ENCODE measurements around the gene CISTR.
A peak's percentile ranks its signal among the peaks of the same experiment; 100 is the strongest.
"Not testable (repeated sequence)": the region's sequence is repeated elsewhere in the genome, so short reads cannot be mapped to it uniquely, and the experiment has no call there.

Gene CISTR

GRCh38 chr12:53762793-53763192 is 11.0 kb upstream of the CISTR start:
- not testable (repeated sequence) for DNase-seq (ENCODE audit: low read depth)

DNA sequence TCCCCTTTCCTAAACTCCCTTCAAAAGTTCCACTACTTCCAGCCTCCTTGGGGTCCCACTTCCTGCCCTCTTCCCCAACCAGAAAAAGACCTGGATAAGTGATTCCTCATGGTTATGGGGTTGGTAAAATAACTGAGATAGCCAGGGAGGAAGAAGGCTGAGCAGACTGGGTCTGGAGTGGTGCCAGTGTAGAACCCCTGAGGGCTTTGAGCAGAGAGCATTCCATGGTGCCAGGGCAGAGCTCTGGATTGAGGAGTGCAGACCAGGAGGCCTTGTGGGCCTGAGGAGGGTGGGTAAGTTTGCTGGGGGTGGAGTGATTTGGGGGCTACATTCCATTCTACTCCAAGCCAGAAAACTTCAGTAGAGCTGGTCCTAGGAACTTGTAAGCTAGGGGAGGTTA is 9.5 kb upstream of the CISTR start:
- DNase-seq (ENCODE audit: low read depth) = no peak

- no peak for DNase-seq (ENCODE audit: low read depth)
Observed at GRCh38 chr12:53759261-53759660, 7.5 kb upstream of the CISTR start.

- no peak for DNase-seq (ENCODE audit: low read depth)
Observed at GRCh38 chr12:53758730-53759103, 6.9 kb upstream of the CISTR start.

- no peak for DNase-seq (ENCODE audit: low read depth)
Observed at GRCh38 chr12:53758081-53758729, 6.4 kb upstream of the CISTR start.

- DNase-seq (ENCODE audit: low read depth) = no peak
Observed at GRCh38 chr12:53757101-53757770, 5.5 kb upstream of the CISTR start.

DNA sequence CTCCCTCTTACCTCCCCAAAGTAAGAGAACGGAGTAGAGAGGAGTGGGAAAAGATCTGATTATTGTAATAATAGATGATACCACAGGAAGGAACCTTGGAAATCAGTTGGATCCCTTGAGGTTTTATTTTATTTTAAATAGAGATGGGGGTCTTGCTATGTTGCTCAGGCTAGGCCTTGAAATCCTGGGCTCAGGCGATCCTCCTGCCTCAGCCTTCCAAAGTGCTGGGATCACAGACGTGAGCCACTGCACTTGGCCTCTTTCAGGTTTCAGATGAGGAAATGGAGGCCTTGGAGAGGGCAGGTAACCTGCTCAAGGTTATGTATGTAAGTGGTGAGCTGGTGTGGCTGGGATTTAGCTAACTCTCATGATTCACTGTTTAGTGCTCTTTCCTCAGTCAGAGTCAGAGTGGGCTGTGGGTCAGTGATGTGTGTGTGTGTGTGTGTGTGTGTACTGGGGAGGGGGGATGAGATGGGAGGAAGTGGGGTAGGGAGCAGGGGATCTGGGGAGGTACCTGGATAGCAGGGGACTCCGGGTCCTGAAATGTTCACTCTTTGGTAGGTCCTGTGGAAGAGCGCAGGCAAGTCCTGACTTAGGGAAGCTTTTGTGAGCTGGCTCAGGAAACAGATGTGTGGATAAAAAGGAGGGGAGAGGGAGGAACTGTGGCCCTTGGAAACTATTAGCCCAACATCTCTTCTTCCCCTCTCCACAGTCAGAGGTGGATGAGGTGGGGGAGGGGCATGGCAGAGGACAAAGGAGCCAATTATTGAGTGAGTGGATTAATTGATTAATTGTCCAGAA is 4.7 kb upstream of the CISTR start:
- no peak for DNase-seq (ENCODE audit: low read depth)

DNA sequence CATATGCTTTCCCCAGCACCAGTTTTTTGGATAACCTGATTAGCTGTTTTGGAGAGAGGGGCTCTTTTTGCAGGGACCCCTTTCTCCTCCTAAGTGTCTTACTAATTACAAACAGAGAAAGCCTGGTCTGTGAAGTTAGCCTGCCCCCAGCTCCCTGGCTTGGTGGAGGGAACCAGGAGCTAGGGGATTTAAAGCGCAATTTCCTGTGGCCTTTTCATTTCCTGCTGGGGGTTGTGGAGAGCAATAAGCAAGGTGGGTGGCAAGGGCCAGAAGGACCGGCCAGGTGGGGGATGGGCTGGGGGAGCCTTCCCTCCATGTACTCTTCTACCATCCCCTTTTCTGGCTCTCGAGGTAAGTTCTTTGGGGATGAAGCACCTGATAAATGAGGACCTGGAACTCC is 4.1 kb upstream of the CISTR start:
- DNase-seq (ENCODE audit: low read depth) = no peak

GRCh38 chr12:53755451-53755891 is 3.7 kb upstream of the CISTR start:
- no peak for DNase-seq (ENCODE audit: low read depth)

DNA sequence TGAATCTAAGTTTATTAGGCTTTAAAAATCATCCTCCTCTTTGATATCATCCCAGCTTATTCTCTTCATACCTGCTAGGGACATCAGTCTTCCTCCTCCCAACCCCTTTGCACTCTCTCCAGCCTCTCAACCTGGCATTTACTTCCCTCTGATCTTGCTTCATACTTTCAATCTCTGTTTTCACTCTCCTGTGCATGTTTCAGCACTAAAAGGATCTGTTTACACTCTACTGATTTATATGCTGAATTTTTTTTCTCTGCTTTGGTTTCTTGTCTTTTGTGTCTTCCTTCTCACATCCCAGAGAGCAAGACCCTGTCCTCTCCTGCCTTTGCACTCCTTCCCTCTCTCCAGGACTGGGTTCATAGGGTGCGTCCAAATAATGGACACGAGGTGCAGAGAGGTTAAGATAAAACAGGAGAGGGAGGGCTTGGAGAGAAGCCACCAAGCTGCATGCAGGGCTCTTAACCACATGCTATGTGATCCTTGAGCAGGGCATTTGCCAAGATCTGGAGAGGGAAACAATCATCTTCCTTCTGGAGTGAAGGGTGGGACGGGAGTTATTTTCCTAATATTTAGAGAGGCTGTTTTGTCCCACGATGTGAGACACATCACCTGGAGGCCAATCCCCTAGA is 3.0 kb upstream of the CISTR start:
- no peak for DNase-seq (ENCODE audit: low read depth)

GRCh38 chr12:53754188-53754585 is 2.4 kb upstream of the CISTR start:
- DNase-seq (ENCODE audit: low read depth) = no peak

- DNase-seq (ENCODE audit: low read depth) = no peak
Observed at GRCh38 chr12:53752621-53753020, 842 bp upstream of the CISTR start.

DNA sequence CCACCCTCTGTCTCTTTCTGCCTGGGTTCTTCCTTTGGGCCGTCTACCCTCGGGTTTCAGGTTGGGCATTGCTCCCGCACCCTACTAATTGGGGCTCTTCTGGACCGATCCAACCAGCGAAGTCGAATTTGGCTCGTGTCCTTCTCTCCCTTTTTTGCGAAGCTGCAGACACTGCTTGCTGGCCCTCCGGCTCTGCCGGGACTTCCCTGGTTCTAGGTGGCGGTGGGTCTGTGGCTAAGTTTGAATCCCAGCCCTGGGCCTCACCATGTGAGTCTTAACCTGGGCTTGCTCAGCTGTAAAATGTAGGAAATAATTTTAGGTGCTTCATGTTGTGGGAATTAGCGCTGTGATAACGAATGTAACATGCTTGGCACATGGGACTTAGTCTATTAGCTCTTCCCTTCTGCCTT is 418 bp upstream of the CISTR start:
- no peak for DNase-seq (ENCODE audit: low read depth)

- DNase-seq (ENCODE audit: low read depth) = no peak
Observed at GRCh38 chr12:53750812-53751335, 905 bp downstream of the CISTR start.

DNA sequence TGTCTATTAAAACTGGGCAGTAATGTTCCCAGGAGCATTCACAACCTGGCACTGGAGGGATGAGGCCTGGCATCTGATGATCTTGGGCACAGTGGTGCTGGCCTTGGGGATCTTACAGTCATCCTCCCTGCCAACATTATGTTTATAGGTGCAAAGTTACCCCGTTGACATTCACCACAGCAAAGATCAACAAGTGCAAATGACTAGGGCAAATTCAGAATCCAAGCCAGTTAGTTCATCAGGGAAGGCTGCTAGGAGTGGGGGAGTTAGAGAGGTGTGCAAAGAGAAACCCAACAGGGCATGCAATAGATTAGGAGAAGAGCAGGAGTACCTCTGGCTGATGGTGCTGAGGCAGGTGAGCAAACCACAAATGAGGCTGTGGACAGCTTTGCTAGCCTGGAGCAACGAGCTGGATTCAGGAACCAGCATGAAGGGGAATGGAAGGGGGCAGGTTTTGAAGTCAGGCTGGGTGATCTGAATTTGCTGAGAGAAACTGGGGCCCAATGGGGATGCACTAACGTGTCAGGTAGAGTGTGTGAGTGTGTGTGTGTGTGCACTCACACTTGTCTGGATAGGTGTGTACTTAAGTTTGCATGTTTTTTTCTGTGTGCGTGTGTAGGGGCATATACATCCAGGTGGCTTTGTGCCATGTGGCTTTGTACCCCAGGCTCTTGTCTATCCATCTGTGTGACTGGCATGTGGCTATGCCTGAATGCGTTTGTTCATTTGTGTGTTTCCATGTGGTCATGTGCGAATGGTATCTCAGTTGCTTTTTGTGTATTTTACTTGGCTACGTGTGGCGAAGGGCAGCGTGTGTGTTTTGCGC is 1.6 kb downstream of the CISTR start:
- DNase-seq (ENCODE audit: low read depth) = no peak

DNA sequence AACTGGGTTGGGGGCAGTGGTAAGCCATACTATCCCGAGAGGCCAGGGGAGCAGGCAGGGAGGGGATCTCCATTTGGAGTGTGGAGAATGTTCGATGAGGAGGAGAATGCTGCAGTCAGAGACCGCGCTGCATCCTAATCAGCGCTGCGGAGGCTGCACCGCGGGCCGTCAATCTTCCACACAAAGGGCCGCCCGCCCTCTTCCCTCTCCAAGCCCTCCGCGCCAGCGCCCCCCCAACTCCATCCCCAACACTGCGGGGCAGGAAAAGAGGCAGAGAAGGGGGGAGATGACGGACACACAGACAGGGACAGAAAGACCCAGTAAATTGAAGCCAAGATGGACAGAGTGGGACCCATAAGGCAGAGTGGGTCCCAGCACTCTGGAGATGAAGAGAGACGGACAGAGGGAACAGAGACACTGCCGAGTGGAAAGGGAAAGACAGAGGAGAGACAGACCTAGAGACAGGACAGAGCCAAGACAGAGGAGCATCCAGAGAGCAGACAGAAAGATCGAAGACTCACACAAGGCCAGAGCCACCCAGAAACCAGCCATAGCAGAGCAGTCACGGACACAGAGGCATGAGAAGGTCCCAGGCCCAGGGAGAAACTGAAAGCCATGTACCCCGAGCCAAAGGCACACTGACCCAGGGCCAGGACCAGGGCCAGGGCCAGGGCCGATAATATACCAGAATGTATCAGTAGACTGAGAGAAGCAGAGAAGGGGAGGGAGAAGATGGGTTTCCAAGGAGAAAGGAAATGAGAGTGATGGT is 3.5 kb downstream of the CISTR start:
- no peak for DNase-seq (ENCODE audit: low read depth)

DNA sequence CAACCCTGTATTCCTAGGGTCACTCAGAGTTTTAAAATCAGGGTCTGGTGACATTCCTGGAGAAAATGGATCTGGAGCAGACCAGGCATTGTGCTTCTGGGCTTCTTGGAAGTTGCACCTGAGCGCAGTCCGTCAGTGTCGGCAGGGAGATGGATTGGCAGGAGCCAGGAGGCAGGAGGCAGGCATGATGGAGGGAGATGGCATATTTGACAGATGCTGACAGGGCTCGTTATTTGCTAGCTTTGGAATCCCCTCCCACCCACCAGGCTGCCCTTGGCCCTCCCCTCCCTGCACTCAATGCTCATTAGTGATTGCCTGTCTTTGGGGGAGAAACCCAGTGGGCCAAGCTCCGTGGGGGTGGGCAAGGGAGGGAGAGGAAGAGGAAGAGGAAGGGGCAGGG is 4.7 kb downstream of the CISTR start:
- DNase-seq (ENCODE audit: low read depth) = no peak

GRCh38 chr12:53746592-53747092 is 5.1 kb downstream of the CISTR start:
- peak; percentile 67 for DNase-seq (ENCODE audit: low read depth)

DNA sequence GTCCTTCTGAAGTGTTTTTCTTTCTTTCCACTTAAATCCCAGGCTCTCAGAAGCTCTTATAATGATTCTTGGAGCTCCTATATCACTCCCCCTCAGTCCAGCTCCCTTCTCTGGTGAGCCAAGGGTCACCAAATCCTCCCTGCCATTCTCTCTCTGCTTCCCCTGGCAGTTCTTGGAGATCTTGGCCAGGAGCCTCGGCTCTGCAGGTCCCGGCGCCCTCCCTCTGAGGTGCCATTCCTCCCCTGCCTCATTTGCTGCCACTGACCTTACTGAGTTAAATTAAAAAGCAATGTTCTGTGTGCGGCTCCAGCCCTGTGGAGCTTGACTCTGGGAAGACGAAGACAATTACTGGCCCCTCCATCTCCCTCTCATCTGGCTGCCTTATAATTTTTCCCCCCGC is 7.0 kb downstream of the CISTR start:
- no peak for DNase-seq (ENCODE audit: low read depth)

DNA sequence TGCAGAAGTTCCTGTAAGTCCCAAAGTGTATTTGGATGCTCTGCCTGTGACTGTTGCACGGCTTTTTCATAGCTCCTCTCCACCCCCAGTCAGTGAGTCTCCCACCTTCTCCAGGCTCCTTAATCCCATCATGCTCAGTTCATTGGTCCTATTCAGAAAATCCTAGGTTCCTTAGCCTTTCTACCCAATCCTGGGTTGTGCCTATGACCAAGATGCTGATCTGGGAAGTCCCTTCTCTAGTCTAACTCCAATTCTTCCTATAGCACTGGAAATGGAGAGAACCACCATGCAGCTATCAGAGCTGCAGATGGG is 7.7 kb downstream of the CISTR start:
- DNase-seq (ENCODE audit: low read depth) = no peak

Data from HS-5 (cell line).